Ramos (cell line): ENCODE data around the gene FAM174C.

Experiments used
- in situ Hi-C: fragments of 300-500 bp; cut with MboI; formaldehyde crosslinking; loops from one replicate; pipeline ENCODE4 v1.14.3; 2022; ENCODE audit warnings: low sequenced_read_pairs; ENCODE audit not compliant: unreplicated experiment

The FAM174C gene

DNA sequence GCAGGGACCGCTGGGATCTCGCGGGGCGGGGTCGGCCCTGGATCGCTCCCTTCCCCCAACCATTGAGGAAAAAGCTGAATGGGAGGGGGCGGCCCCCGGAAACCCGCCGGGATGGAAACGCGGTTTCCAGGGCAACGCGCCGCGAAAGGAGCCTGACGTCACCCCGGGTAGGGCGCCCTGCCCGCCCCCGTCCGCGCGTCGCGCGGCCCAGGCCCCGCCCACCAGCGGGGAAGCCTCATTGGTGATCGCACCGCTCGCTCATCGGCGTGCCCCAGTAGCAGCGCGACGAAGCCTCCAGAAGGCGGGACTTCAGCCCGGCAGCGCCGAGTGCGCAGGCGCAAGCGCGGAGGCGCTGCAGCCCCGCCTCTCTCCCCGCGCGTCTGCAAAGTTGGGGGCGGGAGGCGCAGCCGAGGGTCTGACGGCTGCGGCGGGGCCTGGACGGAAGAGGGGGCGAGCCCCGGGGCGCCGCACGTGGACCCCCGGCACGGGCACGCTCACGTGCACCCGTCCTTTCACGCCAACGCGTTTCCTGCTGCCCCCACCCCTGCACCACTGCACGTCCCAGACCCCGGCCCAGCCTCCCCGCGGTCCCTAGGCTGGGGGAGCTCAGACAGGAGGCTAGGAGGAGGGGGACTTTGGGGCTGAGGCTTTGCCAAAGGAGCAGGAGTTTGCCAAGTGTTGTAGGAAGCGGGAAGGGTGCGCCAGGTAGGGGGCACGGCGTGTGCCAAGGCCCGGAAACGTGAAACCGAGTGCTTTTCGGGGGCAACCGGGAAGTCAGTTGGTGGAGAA, 14.4 kb upstream of the FAM174C start:
- in situ Hi-C loops: no loop called here

DNA sequence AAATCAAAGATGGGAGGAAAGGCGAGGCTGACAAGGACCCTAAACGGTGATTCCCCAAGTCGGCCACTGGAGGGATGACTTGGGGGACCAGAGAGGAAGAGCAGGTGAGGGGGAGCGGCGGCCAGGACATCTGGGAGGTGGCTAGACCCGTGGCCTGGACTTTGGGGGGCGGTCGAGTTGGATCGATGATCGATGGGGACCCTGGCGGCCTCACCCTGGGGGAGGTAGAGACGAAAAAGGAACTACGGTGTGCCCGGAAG, 13.9 kb upstream of the FAM174C start:
- in situ Hi-C loops: no loop called here

DNA sequence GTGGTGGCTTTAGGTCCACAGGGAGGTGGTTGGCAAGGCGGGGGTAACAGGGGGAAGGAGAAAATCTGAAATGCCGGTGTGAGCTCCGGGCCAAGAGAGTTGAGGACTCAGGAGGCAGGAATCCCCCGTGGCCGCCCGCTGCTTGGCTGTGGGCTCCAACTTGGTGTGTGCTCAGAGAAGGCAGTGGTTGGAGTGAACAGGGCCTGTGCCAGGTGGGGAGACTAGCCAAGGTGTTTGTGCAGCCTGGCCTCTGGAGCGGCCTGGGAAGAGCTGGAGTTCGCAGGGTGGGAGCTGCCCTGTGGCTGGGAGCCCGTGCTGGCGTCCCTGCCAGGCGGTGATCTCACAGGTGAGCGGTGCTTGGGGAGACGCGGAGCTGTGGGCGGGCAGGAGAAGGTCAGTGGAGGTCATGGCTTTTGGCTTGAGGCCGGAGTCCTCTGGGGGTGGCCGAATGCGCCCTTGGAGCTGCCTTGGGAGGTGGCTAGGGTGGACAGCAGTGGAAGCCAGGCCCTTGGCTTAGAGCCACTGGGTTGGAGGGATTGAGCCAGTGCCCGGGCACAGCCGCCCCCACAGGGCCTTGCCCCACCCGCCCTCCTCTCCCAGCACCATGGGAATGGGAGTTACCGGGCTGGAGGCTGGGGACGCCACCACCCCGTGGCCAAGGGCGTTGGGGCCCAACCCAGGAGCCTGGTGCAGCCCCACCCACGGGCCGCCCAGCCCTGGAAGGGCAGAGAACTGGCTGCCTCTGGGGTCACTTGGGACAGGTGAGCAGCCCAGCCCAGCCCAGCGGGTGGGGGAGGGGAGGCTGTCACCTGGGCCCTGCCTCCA, 13.3 kb upstream of the FAM174C start:
- in situ Hi-C loops: no loop called here

GRCh38 chr19:1262623-1263123, 12.7 kb upstream of the FAM174C start:
- in situ Hi-C loops: no loop called here

DNA sequence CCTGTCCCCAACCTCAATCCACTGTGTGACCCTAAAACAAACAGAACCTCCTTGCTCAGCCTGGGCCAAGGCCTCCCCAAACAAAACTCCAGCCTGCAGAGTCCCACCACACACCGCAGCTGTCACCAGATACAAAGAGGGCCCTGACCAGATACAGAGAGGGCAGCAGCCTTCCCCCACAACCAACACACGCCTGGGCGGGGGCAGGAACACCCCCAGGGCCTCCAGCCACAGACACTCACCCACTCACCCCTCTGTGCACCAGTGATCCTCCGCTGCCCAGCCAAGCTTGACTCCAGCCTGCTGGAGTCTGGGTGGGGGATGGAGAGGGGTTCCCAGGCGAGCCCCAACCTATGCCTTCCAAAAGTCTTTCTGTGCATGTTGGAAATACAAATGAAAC, 12.1 kb upstream of the FAM174C start:
- in situ Hi-C loops: no loop called here

DNA sequence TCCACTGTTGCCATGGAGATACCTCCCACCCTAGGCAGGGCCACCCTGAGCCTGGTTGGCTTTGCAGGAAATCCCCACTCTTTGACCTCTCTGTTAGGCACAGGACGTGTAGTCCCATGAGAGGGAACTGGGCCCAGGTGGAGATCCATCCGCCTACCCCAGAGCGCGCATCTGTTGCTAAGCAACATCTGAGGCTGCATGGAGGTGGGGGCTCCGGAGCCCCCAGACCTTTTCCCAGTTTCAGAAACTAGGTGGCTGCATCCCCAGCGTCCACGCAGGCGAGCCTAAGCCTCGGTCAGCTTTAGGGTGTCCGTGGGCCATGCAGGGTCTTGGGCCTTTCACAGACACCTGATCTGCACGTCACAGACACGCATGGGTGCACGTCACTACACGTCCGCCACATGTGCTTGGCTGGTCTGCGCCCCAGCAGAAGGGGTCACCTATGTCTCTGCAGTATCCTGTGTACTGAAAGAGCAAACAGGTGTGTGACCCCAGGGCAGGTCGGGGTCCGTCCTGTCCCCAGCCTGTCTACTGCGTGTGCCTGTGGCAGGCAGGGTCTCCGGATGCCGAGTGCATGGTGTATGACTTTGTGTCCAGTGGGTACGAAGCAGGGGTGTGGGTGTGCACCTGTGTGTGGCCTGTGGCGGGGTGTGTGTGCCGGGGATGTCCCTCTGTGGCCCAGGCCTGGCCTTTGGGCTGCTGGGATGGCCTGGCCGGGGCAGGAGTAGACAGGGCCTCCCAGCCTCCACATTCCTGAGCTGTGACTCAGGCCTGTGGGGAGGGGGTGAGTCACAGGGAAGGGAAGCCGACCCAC, 10.3 kb upstream of the FAM174C start:
- in situ Hi-C loops: no loop called here

GRCh38 chr19:1265615-1266128, 9.7 kb upstream of the FAM174C start:
- in situ Hi-C loops: no loop called here

DNA sequence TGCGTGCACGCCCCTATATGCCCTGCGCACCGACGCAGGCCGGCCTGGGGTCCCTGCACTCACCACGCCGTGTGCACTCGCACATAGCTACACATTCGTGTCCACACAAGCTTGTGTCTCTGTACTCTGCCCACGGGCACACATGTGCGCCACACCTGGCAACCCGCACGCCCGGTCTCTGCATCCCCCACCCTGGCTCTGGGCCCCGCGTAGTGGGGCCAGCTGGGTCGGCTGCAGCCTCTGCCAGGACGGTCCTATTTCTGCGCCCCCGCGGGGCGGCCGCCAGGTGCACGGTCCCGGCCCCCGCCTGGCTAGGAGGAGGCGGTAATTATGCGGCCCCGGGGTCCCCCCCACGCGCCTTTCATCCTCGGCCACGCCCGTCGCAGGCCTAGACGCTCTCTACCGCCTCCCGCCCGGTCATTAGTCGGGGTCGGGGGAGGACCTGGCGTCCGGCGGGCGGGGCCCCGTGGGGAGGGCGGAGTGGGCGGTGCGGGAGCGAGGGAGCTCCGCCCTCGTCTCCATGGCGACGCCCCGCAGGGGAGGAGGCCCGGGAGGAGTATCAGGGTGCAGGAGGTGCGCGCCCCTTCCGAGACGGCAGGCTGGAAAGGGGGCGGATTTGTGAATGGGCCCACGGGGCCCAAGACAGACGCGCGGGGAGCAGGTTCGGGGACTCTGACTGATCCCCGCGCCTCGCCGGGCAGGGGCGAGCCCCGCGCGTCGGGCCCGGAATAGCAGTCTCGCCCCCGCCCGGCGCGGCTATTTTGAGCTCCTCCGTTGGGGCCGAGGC, 9.0 kb upstream of the FAM174C start:
- in situ Hi-C loops: no loop called here

GRCh38 chr19:1266916-1267476, 8.3 kb upstream of the FAM174C start:
- in situ Hi-C loops: no loop called here

GRCh38 chr19:1267477-1268225, 7.7 kb upstream of the FAM174C start:
- in situ Hi-C loops: no loop called here

- in situ Hi-C loops: no loop called here
These were observed 6.9 kb upstream of the FAM174C start for GRCh38 chr19:1268226-1269064.

DNA sequence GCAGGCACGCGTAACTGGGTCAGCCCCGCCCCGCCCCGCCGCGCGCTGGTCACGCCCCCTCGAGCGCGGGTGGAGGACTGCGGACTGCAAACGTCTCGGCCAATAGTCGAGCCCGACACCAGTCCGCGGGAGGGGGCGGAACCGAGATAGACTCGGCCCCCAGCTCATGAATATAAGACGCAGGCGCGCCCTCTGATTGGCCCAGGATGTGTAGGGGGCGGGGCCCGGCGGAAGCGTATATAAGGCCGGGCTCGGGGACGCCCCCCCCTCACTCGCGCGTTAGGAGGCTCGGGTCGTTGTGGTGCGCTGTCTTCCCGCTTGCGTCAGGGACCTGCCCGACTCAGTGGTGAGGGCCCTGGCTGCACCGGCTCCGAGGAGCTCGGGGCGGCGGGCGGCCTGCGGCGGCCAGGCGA, 6.3 kb upstream of the FAM174C start, which contains the start of gene CIRBP:
TSS of gene CIRBP (plus strand) at position 268 of the 413 bp plus-strand sequence. CDS start 1,602 bp downstream, outside the sequence.
- in situ Hi-C loops: no loop called here

DNA sequence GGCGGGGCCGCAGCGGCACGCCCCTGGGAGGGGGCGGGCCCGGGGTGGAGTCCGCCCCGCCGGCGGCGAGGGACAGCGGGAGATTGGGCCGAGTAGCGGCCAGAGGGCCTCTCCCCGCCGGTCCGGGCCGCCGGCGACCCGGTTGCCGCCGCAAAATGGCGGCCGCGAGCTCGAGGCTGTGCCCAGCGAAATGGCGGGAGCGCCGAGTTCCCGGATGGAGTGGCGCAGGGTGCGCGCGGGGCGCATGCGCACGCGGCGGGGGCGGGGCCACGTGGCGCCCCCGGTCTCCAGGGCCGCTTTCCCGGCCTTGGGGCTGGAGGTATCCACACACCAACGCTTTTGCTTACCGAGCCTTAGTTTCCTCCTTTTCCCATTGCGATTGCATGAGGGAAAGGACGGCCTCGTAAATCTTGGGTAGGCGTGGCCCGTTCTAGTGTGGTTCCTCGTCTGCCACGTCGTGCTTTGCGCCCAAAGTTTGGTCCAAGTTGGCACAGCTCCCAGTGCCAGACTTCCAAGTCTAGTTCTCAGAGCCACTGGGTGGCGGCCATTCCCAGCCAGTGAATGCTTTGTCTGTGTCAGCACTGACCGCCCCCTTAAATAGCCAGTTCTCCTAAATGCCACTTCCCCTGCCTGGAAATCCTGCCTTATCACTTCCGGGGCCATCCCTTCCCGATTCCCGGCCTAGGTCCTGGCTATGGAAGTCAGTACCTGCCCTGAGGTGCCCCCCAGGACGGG, 5.7 kb upstream of the FAM174C start:
- in situ Hi-C loops: no loop called here

GRCh38 chr19:1270213-1270853, 5.0 kb upstream of the FAM174C start:
- in situ Hi-C loops: no loop called here

DNA sequence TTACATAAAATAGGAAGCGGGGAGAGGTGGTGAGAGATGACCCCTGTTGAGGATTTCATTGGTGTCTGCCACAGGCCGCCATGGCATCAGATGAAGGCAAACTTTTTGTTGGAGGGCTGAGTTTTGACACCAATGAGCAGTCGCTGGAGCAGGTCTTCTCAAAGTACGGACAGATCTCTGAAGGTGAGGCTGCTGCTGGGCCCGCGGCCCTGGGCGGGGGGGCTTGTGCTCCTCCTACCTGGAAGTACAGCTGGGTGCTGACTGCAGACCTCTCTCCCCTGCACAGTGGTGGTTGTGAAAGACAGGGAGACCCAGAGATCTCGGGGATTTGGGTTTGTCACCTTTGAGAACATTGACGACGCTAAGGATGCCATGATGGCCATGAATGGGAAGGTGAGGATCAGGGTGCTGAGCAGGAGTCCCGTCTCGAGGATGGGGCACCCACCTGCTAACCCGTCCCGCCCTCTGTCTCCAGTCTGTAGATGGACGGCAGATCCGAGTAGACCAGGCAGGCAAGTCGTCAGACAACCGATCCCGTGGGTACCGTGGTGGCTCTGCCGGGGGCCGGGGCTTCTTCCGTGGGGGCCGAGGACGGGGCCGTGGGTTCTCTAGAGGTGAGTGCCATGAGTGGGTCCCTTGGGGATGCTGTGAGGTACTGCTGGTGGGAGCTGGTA, 4.3 kb upstream of the FAM174C start:
- in situ Hi-C loops: no loop called here
